H1 (cell line): ENCODE data around the gene ZBTB44. TPM values are rescaled to one million over a fixed set of nuclear protein-coding genes. Genes with fewer than 3 reads are reported as not detected.

ENCODE experiments used
- CTCF ChIA-PET: fragments of 300-600 bp; sonication (Branson Sonifier 250); formaldehyde crosslinking; loops from one replicate; lab custom pipeline; 2021; ENCODE audit not compliant: partially characterized antibody; lab: Charles Lee
- POLR2A ChIA-PET: fragments of 300-600 bp; sonication (Branson Sonifier 250); formaldehyde crosslinking; loops from one replicate; lab custom pipeline; 2021; ENCODE audit warnings: inconsistent platforms; ENCODE audit not compliant: partially characterized antibody; lab: Charles Lee
- DNase-seq, 2 experiments: peaks; one replicate each; pipeline versions ENCODE4 v3.0.0 to v3.0.0-alpha.2; 2010 to 2022; ENCODE audit warnings: low spot score in 2 of 2, low read depth in 1 of 2, mixed read lengths in 1 of 2
- FAIRE-seq: peaks from 2 replicates; lab custom pipeline; 2011; peaks lifted over from hg19 to GRCh38; lab: Jason Lieb, UNC
- H2AFZ ChIP-seq: 2 replicates; pipeline ENCODE4 v1.8.1; 2012; ENCODE audit warnings: low read length, inconsistent platforms
- H2AK5ac ChIP-seq: 2 replicates; pipeline ENCODE4 v1.6.1; 2013; ENCODE audit warnings: low read depth, low read length
- H2BK120ac ChIP-seq: replicated peaks from 2 replicates; pipeline ENCODE3; 2013; ENCODE audit warnings: low read depth, low read length, inconsistent platforms
- H2BK12ac ChIP-seq: 2 replicates; pipeline ENCODE4 v1.6.1; 2013; ENCODE audit warnings: low read depth, low read length
- H2BK15ac ChIP-seq: 2 replicates; pipeline ENCODE4 v1.6.1; 2013; ENCODE audit warnings: low read length
- H2BK20ac ChIP-seq: 2 replicates; pipeline ENCODE4 v1.6.1; 2013; ENCODE audit warnings: low read length
- H2BK5ac ChIP-seq: 2 replicates; pipeline ENCODE4 v1.6.1; 2013; ENCODE audit warnings: low read depth, low read length
- H3K14ac ChIP-seq: 2 replicates; pipeline ENCODE4 v1.6.1; 2013; ENCODE audit warnings: inconsistent platforms; ENCODE audit not compliant: insufficient read length
- H3K18ac ChIP-seq: 2 replicates; pipeline ENCODE4 v1.6.1; 2013; ENCODE audit warnings: low read length; ENCODE audit errors: extremely low read depth
- H3K23ac ChIP-seq: 2 replicates; pipeline ENCODE4 v1.6.1; 2013; ENCODE audit warnings: inconsistent platforms; ENCODE audit not compliant: insufficient read length
- H3K23me2 ChIP-seq: 2 replicates; pipeline ENCODE4 v1.6.1; 2013; ENCODE audit warnings: low read depth, low read length
- H3K27ac ChIP-seq: 2 replicates; pipeline ENCODE4 v1.6.1; 2011; ENCODE audit warnings: low read depth, low read length, inconsistent platforms
- H3K27me3 ChIP-seq, 4 experiments: replicated peaks in 1 of 4; 1 replicate in 1 of 4; 2 replicates in 3 of 4; pipeline versions ENCODE4 v1.6.1 to v1.8.1; 2011 to 2013; ENCODE audit warnings: low read length in 3 of 4, mild to moderate bottlenecking in 3 of 4, inconsistent platforms in 2 of 4, mixed read lengths in 2 of 4, moderate library complexity in 1 of 4; ENCODE audit not compliant: control insufficient read depth in 3 of 4, insufficient read depth in 3 of 4; ENCODE audit errors: extremely low read depth in 1 of 4
- H3K36me3 ChIP-seq, 4 experiments: 2 replicates each; pipeline versions ENCODE4 v1.6.1 to v1.8.1; 2011 to 2013; ENCODE audit warnings: mild to moderate bottlenecking in 4 of 4, low read length in 3 of 4, moderate library complexity in 2 of 4, control low read depth in 1 of 4, inconsistent platforms in 1 of 4; ENCODE audit not compliant: insufficient read depth in 4 of 4, control insufficient read depth in 2 of 4
- H3K4ac ChIP-seq: replicated peaks from 2 replicates; pipeline ENCODE3; 2013; ENCODE audit warnings: low read length, low read depth, mixed read lengths, inconsistent platforms; ENCODE audit not compliant: insufficient read length
- H3K4me1 ChIP-seq, 4 experiments: replicated peaks in 1 of 4; 1 replicate in 1 of 4; 2 replicates in 3 of 4; pipeline versions ENCODE4 v1.6.1 to v1.8.1; 2011 to 2013; ENCODE audit warnings: low read length in 3 of 4, inconsistent platforms in 2 of 4, mixed read lengths in 1 of 4; ENCODE audit not compliant: insufficient read depth in 4 of 4, control insufficient read depth in 3 of 4
- H3K4me2 ChIP-seq, 2 experiments: 2 replicates each; pipeline versions ENCODE4 v1.6.1 to v1.8.1; 2011 to 2013; ENCODE audit warnings: low read depth in 2 of 2, low read length in 2 of 2, control low read depth in 1 of 2, inconsistent platforms in 1 of 2, mild to moderate bottlenecking in 1 of 2; ENCODE audit not compliant: insufficient read depth in 1 of 2
- H3K4me3 ChIP-seq, 4 experiments: fragments of 200-600, 300-600 bp in 1 of 4; sonication (generic), shearing (Covaris generic), sonication (Bioruptor Twin) in 1 of 4; 2 replicates each; pipeline versions ENCODE4 v1.5.1 to v1.8.1; 2011 to 2016; ENCODE audit warnings: low read length in 4 of 4, low read depth in 3 of 4, control low read depth in 2 of 4, inconsistent platforms in 2 of 4, mild to moderate bottlenecking in 2 of 4, mixed read lengths in 1 of 4, moderate library complexity in 1 of 4; ENCODE audit not compliant: insufficient read depth in 2 of 4; ENCODE audit errors: extremely low read depth in 1 of 4
- H3K56ac ChIP-seq: replicated peaks from 2 replicates; pipeline ENCODE3; 2013; ENCODE audit warnings: low read depth, mild to moderate bottlenecking, mixed read lengths, low read length, inconsistent platforms; ENCODE audit not compliant: insufficient read length
- H3K79me1 ChIP-seq: 2 replicates; pipeline ENCODE4 v1.6.1; 2013; ENCODE audit warnings: low read depth, low read length, control low read depth
- H3K79me2 ChIP-seq, 2 experiments: 2 replicates each; pipeline versions ENCODE4 v1.6.1 to v1.8.1; 2012 to 2013; ENCODE audit warnings: low read length in 2 of 2, mild to moderate bottlenecking in 2 of 2, inconsistent platforms in 1 of 2; ENCODE audit not compliant: insufficient read depth in 2 of 2, control insufficient read depth in 1 of 2
- H3K9ac ChIP-seq, 4 experiments: replicated peaks in 1 of 4; 1 replicate in 1 of 4; 2 replicates in 3 of 4; pipeline versions ENCODE4 v1.6.1 to v1.8.1; 2011 to 2013; ENCODE audit warnings: low read depth in 3 of 4, low read length in 3 of 4, control low read depth in 2 of 4, mild to moderate bottlenecking in 2 of 4, moderate library complexity in 2 of 4, inconsistent platforms in 1 of 4; ENCODE audit errors: extremely low read depth in 1 of 4
- H3K9me3 ChIP-seq, 2 experiments: 2 replicates each; pipeline versions ENCODE4 v1.6.1 to v1.8.1; 2012 to 2013; ENCODE audit warnings: mild to moderate bottlenecking in 2 of 2, moderate library complexity in 2 of 2, control low read depth in 1 of 2, inconsistent platforms in 1 of 2, low read depth in 1 of 2, low read length in 1 of 2, mixed read lengths in 1 of 2; ENCODE audit not compliant: insufficient read depth in 2 of 2
- H4K20me1 ChIP-seq, 2 experiments: replicated peaks in 1 of 2; 2 replicates each; pipeline versions ENCODE3 to v1.8.1; 2011 to 2013; ENCODE audit warnings: inconsistent platforms in 2 of 2, low read length in 2 of 2, mild to moderate bottlenecking in 1 of 2; ENCODE audit not compliant: insufficient read depth in 2 of 2, control insufficient read depth in 1 of 2
- H4K5ac ChIP-seq: 2 replicates; pipeline ENCODE4 v1.6.1; 2013; ENCODE audit warnings: low read length, low read depth, mixed read lengths, inconsistent platforms; ENCODE audit not compliant: insufficient read length
- H4K8ac ChIP-seq: 2 replicates; pipeline ENCODE4 v1.8.0; 2013; ENCODE audit warnings: mild to moderate bottlenecking, moderate library complexity, low read length, inconsistent platforms; ENCODE audit not compliant: insufficient read depth; ENCODE audit errors: extremely low read depth
- H4K91ac ChIP-seq: replicated peaks from 2 replicates; pipeline ENCODE3; 2013; ENCODE audit warnings: low read length, mixed read lengths, inconsistent platforms; ENCODE audit not compliant: insufficient read length
- CTCF ChIP-seq, 3 experiments: IDR thresholded peaks; 1 replicate in 2 of 3; 2 replicates in 1 of 3; pipeline versions ENCODE4 v1.5.1 to v1.6.1; 2011; ENCODE audit warnings: low read length in 3 of 3, mild to moderate bottlenecking in 3 of 3, inconsistent platforms in 2 of 3, low read depth in 1 of 3, moderate library complexity in 1 of 3; ENCODE audit not compliant: insufficient read depth in 1 of 3; ENCODE audit errors: control extremely low read depth in 1 of 3
- EP300 ChIP-seq, 2 experiments: IDR thresholded peaks; 1 replicate in 1 of 2; 2 replicates in 1 of 2; pipeline ENCODE4 v1.6.1; 2011 to 2012; ENCODE audit warnings: low read depth in 2 of 2, low read length in 2 of 2, mild to moderate bottlenecking in 2 of 2, borderline replicate concordance in 1 of 2, inconsistent platforms in 1 of 2, moderate library complexity in 1 of 2
- GTF2F1 ChIP-seq: IDR thresholded peaks from 2 replicates; pipeline ENCODE4 v1.6.1; 2012; ENCODE audit warnings: low read depth, low read length, improper control_type of control experiment, borderline replicate concordance
- KDM1A ChIP-seq: fragments of 200-600, 300-600 bp; sonication (generic); IDR thresholded peaks from 2 replicates; pipeline ENCODE4 v1.7.1; 2016; ENCODE audit warnings: mild to moderate bottlenecking, low read length, borderline replicate concordance
- SAP30 ChIP-seq: fragments of 300-600 bp; sonication (generic); IDR thresholded peaks from 2 replicates; pipeline ENCODE4 v1.7.1; 2012; ENCODE audit warnings: low read length, moderate library complexity, mild to moderate bottlenecking, inconsistent platforms; ENCODE audit not compliant: insufficient read depth, insufficient replicate concordance
- SIN3A ChIP-seq, 2 experiments: IDR thresholded peaks in 1 of 2; conservative IDR thresholded peaks in 1 of 2; 2 replicates each; pipeline ENCODE4 v1.6.1; 2011 to 2012; ENCODE audit warnings: low read length in 2 of 2, improper control_type of control experiment in 1 of 2, low read depth in 1 of 2, mild to moderate bottlenecking in 1 of 2
- SIRT6 ChIP-seq: IDR thresholded peaks from one replicate; pipeline ENCODE4 v1.7.1; 2012; ENCODE audit warnings: low read length, inconsistent platforms
- TAF1 ChIP-seq: IDR thresholded peaks from 2 replicates; pipeline ENCODE4 v1.6.1; 2011; ENCODE audit warnings: mild to moderate bottlenecking, low read depth, low read length
- TAF7 ChIP-seq: optimal IDR thresholded peaks from 2 replicates; pipeline ENCODE3; 2011; ENCODE audit warnings: low read depth, mild to moderate bottlenecking, inconsistent platforms, low read length, moderate library complexity, borderline replicate concordance
- TEAD4 ChIP-seq: IDR thresholded peaks from 2 replicates; pipeline ENCODE4 v1.6.1; 2012; ENCODE audit warnings: low read depth, low read length, inconsistent platforms, mixed read lengths
- YY1 ChIP-seq: IDR thresholded peaks from 2 replicates; pipeline ENCODE4 v1.6.1; 2011; ENCODE audit warnings: low read depth, mild to moderate bottlenecking, low read length
- WGBS, 2 experiments: shearing (Covaris generic) in 1 of 2; methylation state at CpG; one replicate each; pipeline versions ENCODE4 v1.1.6 to v1.1.7; 2013 to 2015; ENCODE audit warnings: low lambda C conversion rate in 2 of 2, mixed read lengths in 2 of 2, inconsistent platforms in 1 of 2, low coverage in 1 of 2, missing lambda C conversion rate in 1 of 2; ENCODE audit not compliant: insufficient replicate concordance in 2 of 2, insufficient coverage in 1 of 2, insufficient read length in 1 of 2; ENCODE audit errors: extremely low coverage in 1 of 2, missing lambda C conversion rate in 1 of 2; 5-methylcytosine and 5-hydroxymethylcytosine counted together
- polyA plus RNA-seq, 7 experiments: library from polyadenylated mRNA; depleted of rRNA in 3 of 7; stranded (reverse) in 5 of 7; unstranded in 2 of 7; fragments of >200 nt in 5 of 7; fragments of 200-250 nt in 2 of 7; gene quantifications; 1 replicate in 5 of 7; 2 replicates in 1 of 7; 4 replicates in 1 of 7; pipeline versions ENCODE4 v1.2.1 to v1.2.3, GENCODE V29; 2011 to 2013; ENCODE audit warnings: missing spikeins in 2 of 7, mixed read lengths in 2 of 7
- total RNA-seq: library from RNA; stranded (reverse); fragmentation: NEBNext Ultra II Directional; extraction: Animal tissue kit (Norgen Biotek cat#: 25700); gene quantifications from 2 replicates; pipeline ENCODE4 v1.2.1, GENCODE V29; 2021

ZBTB44 gene
- total and polyA plus RNA-seq, 2 of the 8 experiments (the other 6 are each of a cell fraction or from before 2014, with no cell fraction given): 37.2 to 158 TPM

DNA sequence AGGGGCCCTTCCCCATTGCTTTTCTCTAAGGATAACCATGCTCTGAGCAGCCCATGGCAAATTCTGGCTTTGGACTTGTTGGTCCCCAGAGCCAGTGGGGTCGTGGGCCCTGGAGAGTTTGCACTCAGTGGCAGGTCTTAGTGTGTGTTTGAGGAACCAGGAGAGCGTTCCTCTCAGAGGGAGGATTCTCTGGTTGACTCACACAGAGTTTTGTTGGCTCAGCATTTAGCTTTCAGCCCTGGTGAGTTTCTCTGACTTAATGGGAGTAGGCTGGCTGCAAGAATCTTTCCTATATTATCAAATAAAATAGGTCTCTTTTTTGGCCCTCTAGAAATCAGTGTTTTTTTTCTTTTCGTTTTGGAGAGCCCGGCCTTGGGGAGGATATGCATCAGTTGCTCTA, 134.2 kb downstream of the ZBTB44 start:
- no peak overlapping the region for H3K4ac ChIP-seq
- 89% methylated on average over 4 of the region's 4 CpGs; no CpG with 5 or more reads in 1 of the 2 experiments for WGBS, 2 experiments
- no peak overlapping the region for H4K5ac ChIP-seq
- no peak overlapping the region for H4K91ac ChIP-seq
- FAIRE-seq (no peak), DNase-seq (no peak)
- H3K27ac ChIP-seq: no peak overlapping the region
- H3K9ac ChIP-seq: no peak overlapping the region
- no peak overlapping the region for H2AK5ac ChIP-seq
- H3K79me1 ChIP-seq: peaks cover 4% of the 10 kb centered on the region; the same call in 1 of the 2 replicates
- no peak overlapping the region for H2AFZ ChIP-seq
- no peaks in the 10 kb centered on the region for H3K23me2 ChIP-seq
- ChIA-PET POLR2A (no interaction called here), CTCF (interaction anchor here (0.6 to 1.2 kb wide), 2 partner anchors 11 to 277 kb away, joined by 3 to 4 read pairs; no protein-coding TSS in a partner anchor)
- H3K79me2 ChIP-seq: no peaks in the 10 kb centered on the region
- no peak overlapping the region for H4K8ac ChIP-seq
- no peak overlapping the region for H3K56ac ChIP-seq
- no peaks in the 10 kb centered on the region; a peak in 1 of 7 replicates for H3K27me3 ChIP-seq
- H2BK12ac ChIP-seq: no peak overlapping the region
- H2BK15ac ChIP-seq: no peak overlapping the region
- no peaks in the 10 kb centered on the region; a peak in 1 of 7 replicates for H3K4me1 ChIP-seq
- H3K14ac ChIP-seq: no peak overlapping the region
- no peak overlapping the region for H3K4me2 ChIP-seq
- H2BK20ac ChIP-seq: no peak overlapping the region
- H3K18ac ChIP-seq: no peak overlapping the region; the same call in 1 of the 2 replicates
- no peak overlapping the region for H3K23ac ChIP-seq
- no peak overlapping the region for H2BK120ac ChIP-seq
- no peak overlapping the region for H2BK5ac ChIP-seq
- H4K20me1 ChIP-seq: peaks cover 0 to 2% of the 10 kb centered on the region in 2 experiments
- no peak overlapping the region for H3K4me3 ChIP-seq
- H3K9me3 ChIP-seq: no peaks in the 10 kb centered on the region; a peak in 1 of 4 replicates
- no peaks in the 10 kb centered on the region for H3K36me3 ChIP-seq
- no peak for TF ChIP-seq EP300 (IDR thresholded peaks at IDR 0.05; ENCODE audit: borderline replicate concordance in 1 of 2, low read depth in 2 of 2, low read length in 2 of 2)
- TF ChIP-seq SIN3A (conservative IDR thresholded peaks at IDR 0.05 in 1 of 2, IDR thresholded peaks at IDR 0.05 in 1 of 2; ENCODE audit: low read depth in 1 of 2, low read length in 2 of 2): no peak
- TF ChIP-seq SAP30: no peak
- no peak for TF ChIP-seq TAF1
- no peak for TF ChIP-seq SIRT6
- no peak for TF ChIP-seq GTF2F1
- no peak for TF ChIP-seq TEAD4
- no peak for TF ChIP-seq KDM1A
- TF ChIP-seq CTCF (IDR thresholded peaks at IDR 0.05; ENCODE audit: control extremely low read depth in 1 of 3, insufficient read depth in 1 of 3, low read depth in 1 of 3, low read length in 3 of 3): no peak
- no peak for TF ChIP-seq TAF7
- no peak for TF ChIP-seq YY1
